Measurements from ENCODE around the gene TBPL1. TPM values are rescaled to one million over a fixed set of nuclear protein-coding genes. Genes with fewer than 3 reads are reported as not detected.

Gene TBPL1
- total RNA-seq, 5 donors from 2014 or later (not counting 1 experiment from before 2014, with no cell fraction given), result 27.7 to 30.5 (median 28.9) TPM

DNA sequence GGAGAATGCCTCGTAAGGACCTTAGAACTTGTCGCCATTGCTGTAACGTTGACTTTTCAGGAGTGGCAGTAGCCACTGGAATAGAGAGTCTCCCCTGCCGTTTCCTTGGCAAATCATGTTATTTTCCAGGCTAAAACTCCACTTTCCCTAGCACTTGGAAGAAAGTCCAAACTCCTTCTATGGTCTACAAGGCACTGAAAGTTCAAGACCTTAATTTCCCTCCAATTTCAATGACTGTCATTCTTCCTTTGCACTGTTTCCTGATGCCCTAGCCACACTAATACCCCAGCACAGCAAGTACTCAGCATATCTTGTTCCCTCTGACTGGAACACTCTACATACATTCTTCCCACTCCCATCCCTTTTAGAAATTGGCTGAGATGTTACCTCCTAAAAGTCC, 1.8 kb upstream of the TBPL1 start:
- CTCF ChIA-PET, result interaction anchor here (0.8 to 3.4 kb wide), 2 partner anchors 27 to 146 kb away, joined by 3 to 12 read pairs; no protein-coding TSS in a partner anchor
- H3K9me3 Mint-ChIP-seq, result no peaks in the 10 kb centered on the region
- peak overlapping the region; percentile 78 to 84 for H3K27ac Mint-ChIP-seq
- H3K4me3 Mint-ChIP-seq, result peak overlapping the region; percentile 78 to 98 (median 86)
- H3K27me3 Mint-ChIP-seq, result no peaks in the 10 kb centered on the region
- ATAC-seq (replicated peaks in 1 of 4) (no peak), DNase-seq (no peak)
- POLR2A ChIA-PET, result no interaction called here
- Histone ChIP-seq H3K9me3 (no peaks in the 10 kb centered on the region), H3K27ac (ENCODE audit: low read length) (peak overlapping the region; percentile 86), H3K4me1 (ENCODE audit: control insufficient read depth in 1 of 2, extremely low read depth in 1 of 2, insufficient read depth in 2 of 2, low read length in 2 of 2) (peaks cover 15 to 19% of the 10 kb centered on the region in 2 experiments), H3K36me3 (ENCODE audit: control insufficient read depth in 2 of 2, extremely low read depth in 1 of 2, insufficient read depth in 1 of 2, low read length in 1 of 2) (no peaks in the 10 kb centered on the region), H3K27me3 (replicated peaks in 1 of 2; ENCODE audit: control insufficient read depth in 2 of 2, extremely low read depth in 1 of 2, insufficient read depth in 2 of 2, low read length in 1 of 2) (no peaks in the 10 kb centered on the region), H3K4me3 (ENCODE audit: control insufficient read depth in 1 of 2, extremely low read depth in 1 of 2, low read length in 1 of 2) (peak overlapping the region in 1 of 2 donors; percentile 79)
- H3K36me3 Mint-ChIP-seq, result no peaks in the 10 kb centered on the region
- 97% methylated on average over 4 of the region's 4 CpGs for WGBS (ENCODE audit: insufficient coverage)
- peaks cover 27 to 33% (median 29%) of the 10 kb centered on the region in 3 donors for H3K4me1 Mint-ChIP-seq

- Mint-ChIP-seq H3K36me3 (no peaks in the 10 kb centered on the region), H3K9me3 (no peaks in the 10 kb centered on the region), H3K27ac (peak overlapping the region; percentile 89 to 92), H3K4me1 (peaks cover 36 to 43% (median 38%) of the 10 kb centered on the region in 3 donors), H3K4me3 (peak overlapping the region; percentile 86 to 98 (median 95)), H3K27me3 (no peaks in the 10 kb centered on the region)
- 1% methylated on average over 33 of the region's 65 CpGs for WGBS (ENCODE audit: insufficient coverage)
- peak; percentile 12 to 26 (median 16) for ATAC-seq (replicated peaks in 1 of 4)
- ChIA-PET CTCF (interaction anchor here (0.5 to 4.0 kb wide), 10 partner anchors 21 to 1143 kb away, joined by 3 to 25 read pairs (median 3); no protein-coding TSS in a partner anchor), POLR2A (interaction anchor here in 1 of 2 donors (0.9 kb wide), 1 partner anchor 14 kb away, joined by 4 read pairs; no protein-coding TSS in a partner anchor)
- H3K9me3 ChIP-seq, result no peaks in the 10 kb centered on the region
- no peaks in the 10 kb centered on the region for H3K27me3 ChIP-seq (replicated peaks in 1 of 2; ENCODE audit: control insufficient read depth in 2 of 2, extremely low read depth in 1 of 2, insufficient read depth in 2 of 2, low read length in 1 of 2)
- H3K4me1 ChIP-seq (ENCODE audit: control insufficient read depth in 1 of 2, extremely low read depth in 1 of 2, insufficient read depth in 2 of 2, low read length in 2 of 2), result peaks cover 15 to 19% of the 10 kb centered on the region in 2 experiments
- peak overlapping the region; percentile 86 for H3K27ac ChIP-seq (ENCODE audit: low read length)
- H3K36me3 ChIP-seq (ENCODE audit: control insufficient read depth in 2 of 2, extremely low read depth in 1 of 2, insufficient read depth in 1 of 2, low read length in 1 of 2), result no peaks in the 10 kb centered on the region
- peak in 22 of 35 experiments; percentile 11 to 69 (median 31) for DNase-seq
- H3K4me3 ChIP-seq (ENCODE audit: control insufficient read depth in 1 of 2, extremely low read depth in 1 of 2, low read length in 1 of 2), result peak overlapping the region; percentile 79 to 86
These were observed 876 bp upstream of the TBPL1 start for GRCh38 chr6:133951881-133952814.

DNA sequence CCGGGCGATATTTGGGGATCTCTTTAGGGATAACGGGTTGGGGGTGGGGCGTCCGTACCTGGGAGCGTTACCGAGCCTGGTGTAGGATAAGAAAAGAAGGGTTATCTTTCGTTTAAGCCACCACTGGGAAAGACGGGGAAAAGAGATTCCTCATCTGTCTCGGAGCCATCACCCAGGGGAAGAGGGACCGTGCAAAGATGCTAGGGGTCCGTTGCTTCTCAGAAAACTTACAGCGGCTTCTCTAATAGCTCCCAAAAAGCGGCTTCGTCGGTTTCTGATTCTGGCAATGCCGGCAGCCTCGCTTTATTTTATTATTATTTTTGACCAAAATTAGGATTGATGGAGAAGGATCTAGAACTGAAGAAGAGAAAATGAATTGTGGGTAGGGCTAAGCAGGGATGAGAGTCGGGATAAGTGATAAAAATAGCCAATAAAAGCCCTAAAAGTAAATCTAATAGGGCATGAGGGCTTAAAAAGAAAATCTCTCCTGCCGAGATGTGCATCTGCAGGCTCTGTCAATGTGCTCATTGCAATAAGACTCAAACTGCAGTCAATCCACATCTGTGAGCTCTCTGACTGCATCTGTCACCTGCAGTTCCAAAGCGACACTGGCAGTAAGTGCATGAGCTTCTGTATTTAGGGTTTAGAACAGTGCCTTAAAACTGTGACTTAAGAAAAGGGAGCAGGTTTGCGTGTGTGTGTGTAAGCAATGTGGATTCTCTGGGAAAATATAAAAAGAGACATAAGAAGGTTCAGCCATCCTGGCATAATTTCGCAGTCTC, 801 bp downstream of the TBPL1 start:
- peak in 3 of 35 experiments; percentile 19 to 47 (median 21) for DNase-seq
- Histone ChIP-seq H3K4me1 (ENCODE audit: control insufficient read depth in 1 of 2, extremely low read depth in 1 of 2, insufficient read depth in 2 of 2, low read length in 2 of 2) (peaks cover 17 to 22% of the 10 kb centered on the region in 2 experiments), H3K9me3 (no peaks in the 10 kb centered on the region), H3K27ac (ENCODE audit: low read length) (peak overlapping the region; percentile 26), H3K4me3 (ENCODE audit: control insufficient read depth in 1 of 2, extremely low read depth in 1 of 2, low read length in 1 of 2) (peak overlapping the region; percentile 79 to 86), H3K27me3 (replicated peaks in 1 of 2; ENCODE audit: control insufficient read depth in 2 of 2, extremely low read depth in 1 of 2, insufficient read depth in 2 of 2, low read length in 1 of 2) (no peaks in the 10 kb centered on the region), H3K36me3 (ENCODE audit: control insufficient read depth in 2 of 2, extremely low read depth in 1 of 2, insufficient read depth in 1 of 2, low read length in 1 of 2) (no peaks in the 10 kb centered on the region)
- Mint-ChIP-seq H3K4me3 (peak overlapping the region; percentile 86 to 98 (median 95)), H3K27ac (peak overlapping the region; percentile 81 to 84), H3K27me3 (no peaks in the 10 kb centered on the region), H3K9me3 (no peaks in the 10 kb centered on the region), H3K4me1 (peaks cover 50 to 55% (median 53%) of the 10 kb centered on the region in 3 donors), H3K36me3 (no peaks in the 10 kb centered on the region)
- ChIA-PET CTCF (interaction anchor here (0.6 to 4.0 kb wide), 12 partner anchors 9 to 923 kb away, joined by 3 to 25 read pairs (median 6); no protein-coding TSS in a partner anchor), POLR2A (interaction anchor here in 1 of 2 donors (0.9 to 1.0 kb wide), 3 partner anchors 9 to 15 kb away, joined by 3 to 9 read pairs (median 4); no protein-coding TSS in a partner anchor)
- ATAC-seq (replicated peaks in 1 of 4), result peak in 1 of 4 experiments; percentile 0
- WGBS (ENCODE audit: insufficient coverage), result 14% methylated on average over 13 of the region's 23 CpGs

- Mint-ChIP-seq H3K4me3 (peak overlapping the region; percentile 86 to 98 (median 95)), H3K9me3 (no peaks in the 10 kb centered on the region), H3K27ac (peak overlapping the region in 1 of 2 donors; percentile 59), H3K4me1 (peaks cover 60 to 65% (median 62%) of the 10 kb centered on the region in 3 donors), H3K36me3 (no peaks in the 10 kb centered on the region), H3K27me3 (no peaks in the 10 kb centered on the region)
- H3K4me3 ChIP-seq (ENCODE audit: control insufficient read depth in 1 of 2, extremely low read depth in 1 of 2, low read length in 1 of 2), result no peak overlapping the region
- no peak overlapping the region for H3K27ac ChIP-seq (ENCODE audit: low read length)
- H3K27me3 ChIP-seq (replicated peaks in 1 of 2; ENCODE audit: control insufficient read depth in 2 of 2, extremely low read depth in 1 of 2, insufficient read depth in 2 of 2, low read length in 1 of 2), result no peaks in the 10 kb centered on the region
- H3K9me3 ChIP-seq, result no peaks in the 10 kb centered on the region
- 60% methylated on average over 1 of the region's 7 CpGs for WGBS (ENCODE audit: insufficient coverage)
- DNase-seq (no peak), ATAC-seq (replicated peaks in 1 of 4) (no peak)
- H3K4me1 ChIP-seq (ENCODE audit: control insufficient read depth in 1 of 2, extremely low read depth in 1 of 2, insufficient read depth in 2 of 2, low read length in 2 of 2), result peaks cover 17 to 30% of the 10 kb centered on the region in 2 experiments
- POLR2A ChIA-PET, result interaction anchor here in 1 of 2 donors (1.0 kb wide), 1 partner anchor 8 kb away, joined by 3 read pairs; no protein-coding TSS in a partner anchor
- H3K36me3 ChIP-seq (ENCODE audit: control insufficient read depth in 2 of 2, extremely low read depth in 1 of 2, insufficient read depth in 1 of 2, low read length in 1 of 2), result no peaks in the 10 kb centered on the region
- CTCF ChIA-PET, result interaction anchor here in 1 of 2 donors (0.7 to 4.0 kb wide), 8 partner anchors 10 to 142 kb away, joined by 3 to 25 read pairs (median 6); no protein-coding TSS in a partner anchor
These were observed 1.9 kb downstream of the TBPL1 start for GRCh38 chr6:133954657-133955576.

- Histone ChIP-seq H3K27me3 (replicated peaks in 1 of 2; ENCODE audit: control insufficient read depth in 2 of 2, extremely low read depth in 1 of 2, insufficient read depth in 2 of 2, low read length in 1 of 2) (no peaks in the 10 kb centered on the region), H3K36me3 (ENCODE audit: control insufficient read depth in 2 of 2, extremely low read depth in 1 of 2, insufficient read depth in 1 of 2, low read length in 1 of 2) (no peaks in the 10 kb centered on the region), H3K4me1 (ENCODE audit: control insufficient read depth in 1 of 2, extremely low read depth in 1 of 2, insufficient read depth in 2 of 2, low read length in 2 of 2) (peaks cover 17 to 30% of the 10 kb centered on the region in 2 experiments), H3K9me3 (no peaks in the 10 kb centered on the region), H3K4me3 (ENCODE audit: control insufficient read depth in 1 of 2, extremely low read depth in 1 of 2, low read length in 1 of 2) (no peak overlapping the region), H3K27ac (ENCODE audit: low read length) (no peak overlapping the region)
- H3K36me3 Mint-ChIP-seq, result no peaks in the 10 kb centered on the region
- H3K27ac Mint-ChIP-seq, result no peak overlapping the region
- H3K4me3 Mint-ChIP-seq, result peak overlapping the region in 2 of 3 donors; percentile 3 to 86
- H3K9me3 Mint-ChIP-seq, result no peaks in the 10 kb centered on the region
- no CpG with 5 or more reads among the region's 5 CpGs for WGBS (ENCODE audit: insufficient coverage)
- POLR2A ChIA-PET, result no interaction called here
- CTCF ChIA-PET, result interaction anchor here (0.6 to 4.0 kb wide), 7 partner anchors 10 to 141 kb away, joined by 3 to 25 read pairs (median 5); no protein-coding TSS in a partner anchor
- ATAC-seq (replicated peaks in 1 of 4) (no peak), DNase-seq (no peak)
- H3K27me3 Mint-ChIP-seq, result no peaks in the 10 kb centered on the region
- peaks cover 66 to 73% (median 70%) of the 10 kb centered on the region in 3 donors for H3K4me1 Mint-ChIP-seq
These were observed 2.8 kb downstream of the TBPL1 start for GRCh38 chr6:133955582-133956415.

All from T-cell (primary cell).